ENCODE measurements around the gene B4GALT2. TPM values are rescaled to one million over a fixed set of nuclear protein-coding genes. Genes with fewer than 3 reads are reported as not detected.

B4GALT2 gene
- total and polyA plus RNA-seq, 8 donors = 33.2 to 58.9 (median 43.5) TPM

GRCh38 chr1:43996733-43997115 lies 17.7 kb downstream of the B4GALT2 start:
- Histone ChIP-seq H3K27me3 (no peaks in the 10 kb centered on the region), H3K4me1 (peaks cover 0 to 11% of the 10 kb centered on the region in 2 donors), H3K9me3 (no peaks in the 10 kb centered on the region), H3K36me3 (peaks cover 0 to 10% of the 10 kb centered on the region in 2 donors), H3K27ac (no peak overlapping the region), H3K4me3 (no peak overlapping the region)
- intact Hi-C loops (cut with DNase I) = no loop called here
- ATAC-seq (no peak), DNase-seq (peak in 1 of 4 donors; percentile 56)
- no peak for TF ChIP-seq CTCF (IDR thresholded peaks at IDR 0.05)

- TF ChIP-seq CTCF (IDR thresholded peaks at IDR 0.05) = no peak
- DNase-seq = peak in 1 of 4 donors; percentile 69
- H3K27me3 ChIP-seq = no peaks in the 10 kb centered on the region
- H3K27ac ChIP-seq = no peak overlapping the region
- no peaks in the 10 kb centered on the region for H3K9me3 ChIP-seq
- H3K4me3 ChIP-seq = no peak overlapping the region
- intact Hi-C loops (cut with DNase I) = no loop called here
- H3K36me3 ChIP-seq = peaks cover 0 to 10% of the 10 kb centered on the region in 2 donors
- peaks cover 0 to 4% of the 10 kb centered on the region in 2 donors for H3K4me1 ChIP-seq
- no peak for ATAC-seq
Observed at GRCh38 chr1:43997295-43997999, 18.4 kb downstream of the B4GALT2 start.

GRCh38 chr1:43998000-43998378 lies 19.0 kb downstream of the B4GALT2 start:
- no peaks in the 10 kb centered on the region for H3K9me3 ChIP-seq
- H3K36me3 ChIP-seq = peaks cover 0 to 10% of the 10 kb centered on the region in 2 donors
- intact Hi-C loops (cut with DNase I) = no loop called here
- no peak for ATAC-seq
- no peaks in the 10 kb centered on the region for H3K27me3 ChIP-seq
- peak in 1 of 4 donors; percentile 47 for DNase-seq
- no peaks in the 10 kb centered on the region for H3K4me1 ChIP-seq
- TF ChIP-seq CTCF (IDR thresholded peaks at IDR 0.05) = no peak
- no peak overlapping the region for H3K4me3 ChIP-seq
- no peak overlapping the region for H3K27ac ChIP-seq

DNA sequence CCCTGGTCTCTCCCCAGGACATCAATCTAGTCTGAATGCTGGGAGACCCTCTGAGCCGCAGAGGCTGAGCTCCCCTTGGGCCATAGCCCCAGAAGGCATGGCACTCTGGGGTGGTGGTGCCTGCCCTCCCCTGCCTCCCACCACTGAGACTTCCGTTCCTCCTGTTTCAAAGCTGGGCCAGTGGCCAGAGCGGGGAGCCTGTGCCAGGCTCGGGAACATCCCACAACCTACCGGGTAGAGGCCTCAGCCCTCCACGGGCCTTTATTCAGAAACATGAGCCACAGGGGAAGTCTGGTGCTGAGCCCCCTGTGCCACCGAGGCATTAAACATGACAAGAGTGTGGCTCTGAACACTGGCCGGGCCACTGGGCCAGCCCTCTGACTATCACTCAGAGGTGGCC lies 20.4 kb downstream of the B4GALT2 start:
- Histone ChIP-seq H3K36me3 (peaks cover 0 to 10% of the 10 kb centered on the region in 2 donors), H3K27ac (no peak overlapping the region), H3K4me3 (no peak overlapping the region), H3K4me1 (no peaks in the 10 kb centered on the region), H3K27me3 (no peaks in the 10 kb centered on the region), H3K9me3 (no peaks in the 10 kb centered on the region)
- TF ChIP-seq CTCF (IDR thresholded peaks at IDR 0.05) = no peak
- intact Hi-C loops (cut with DNase I) = no loop called here
- DNase-seq (no peak), ATAC-seq (no peak)

DNA sequence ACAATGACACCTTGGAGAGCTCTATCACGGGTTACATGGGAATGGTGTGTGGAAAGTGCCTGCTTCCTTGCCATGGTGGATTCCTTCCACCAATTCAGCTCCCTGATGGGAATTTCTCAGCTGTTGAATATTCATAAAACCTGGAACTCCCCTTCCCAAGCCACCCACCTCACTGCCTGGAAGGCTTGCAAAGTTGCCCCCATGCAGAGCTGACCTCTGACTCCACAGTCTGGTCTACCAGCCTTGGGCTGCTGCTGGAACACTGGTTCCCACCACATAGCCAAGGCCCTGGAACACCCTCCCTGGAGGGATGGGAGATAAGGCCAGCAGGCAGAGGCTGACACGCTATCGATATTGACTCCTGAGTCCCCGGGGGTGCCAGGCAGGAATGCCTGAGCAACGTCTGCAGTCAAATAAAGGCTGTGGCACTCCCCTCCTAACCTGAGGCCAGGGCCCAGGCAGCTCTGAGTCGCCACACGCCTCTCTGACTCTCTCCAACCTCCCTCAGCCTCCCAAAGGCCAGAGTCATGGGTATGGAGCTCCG lies 21.2 kb downstream of the B4GALT2 start:
- no peak for ATAC-seq
- Histone ChIP-seq H3K36me3 (peaks cover 0 to 10% of the 10 kb centered on the region in 2 donors), H3K4me1 (no peaks in the 10 kb centered on the region), H3K27ac (no peak overlapping the region), H3K9me3 (no peaks in the 10 kb centered on the region), H3K4me3 (no peak overlapping the region), H3K27me3 (no peaks in the 10 kb centered on the region)
- TF ChIP-seq CTCF (IDR thresholded peaks at IDR 0.05) = no peak
- intact Hi-C loops (cut with DNase I) = no loop called here
- no peak for DNase-seq
